CMK (cell line): ENCODE data around the gene ARPIN.
A peak's percentile ranks its signal among the peaks of the same experiment; 100 is the strongest.
"Not testable (repeated sequence)": the region's sequence is repeated elsewhere in the genome, so short reads cannot be mapped to it uniquely, and the experiment has no call there.

Source experiments
- DNase-seq: peaks from one replicate; pipeline ENCODE4 v3.0.0-alpha.2; 2010; ENCODE audit warnings: low read depth

The ARPIN gene

DNA sequence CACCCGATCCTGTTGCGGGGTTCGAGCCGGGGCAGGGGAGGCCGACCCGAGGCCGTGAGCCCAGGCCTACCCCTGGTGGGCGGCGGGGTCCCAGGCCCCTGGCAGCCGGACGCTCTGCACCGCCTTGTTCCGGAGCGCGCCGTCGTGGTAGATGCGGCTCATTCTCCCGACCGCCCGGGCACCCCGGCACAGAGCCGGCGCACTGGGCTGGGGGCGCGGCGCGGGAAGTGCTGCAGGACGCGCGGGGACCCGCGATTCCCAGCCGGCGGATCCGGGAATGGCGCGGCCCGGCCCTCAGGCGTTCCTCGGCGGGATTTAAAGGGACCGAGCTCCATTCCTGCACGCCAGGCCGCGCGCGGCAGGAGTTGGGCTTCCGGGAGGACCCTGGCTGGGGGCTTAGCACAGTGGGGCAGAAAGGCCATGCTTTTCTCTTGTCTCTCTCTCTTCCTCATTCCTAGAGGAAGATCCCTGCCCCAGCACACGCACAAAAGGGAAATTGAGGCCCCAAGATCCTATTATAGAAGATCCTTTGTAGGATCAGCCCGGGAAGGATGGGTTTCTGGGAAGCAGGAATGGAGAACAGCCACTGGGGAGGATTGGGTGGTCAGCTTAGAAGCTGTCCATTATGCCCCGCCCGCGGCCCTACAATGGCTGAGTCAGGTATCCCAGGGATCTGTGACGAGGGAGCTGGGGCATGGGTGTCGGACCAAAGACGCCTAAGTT, at the start of gene ARPIN:
Gene ARPIN (minus strand): TSS at position 279 of the 723 bp plus-strand sequence. CDS start 117 bp downstream, at position 162.
- no peak for DNase-seq

DNA sequence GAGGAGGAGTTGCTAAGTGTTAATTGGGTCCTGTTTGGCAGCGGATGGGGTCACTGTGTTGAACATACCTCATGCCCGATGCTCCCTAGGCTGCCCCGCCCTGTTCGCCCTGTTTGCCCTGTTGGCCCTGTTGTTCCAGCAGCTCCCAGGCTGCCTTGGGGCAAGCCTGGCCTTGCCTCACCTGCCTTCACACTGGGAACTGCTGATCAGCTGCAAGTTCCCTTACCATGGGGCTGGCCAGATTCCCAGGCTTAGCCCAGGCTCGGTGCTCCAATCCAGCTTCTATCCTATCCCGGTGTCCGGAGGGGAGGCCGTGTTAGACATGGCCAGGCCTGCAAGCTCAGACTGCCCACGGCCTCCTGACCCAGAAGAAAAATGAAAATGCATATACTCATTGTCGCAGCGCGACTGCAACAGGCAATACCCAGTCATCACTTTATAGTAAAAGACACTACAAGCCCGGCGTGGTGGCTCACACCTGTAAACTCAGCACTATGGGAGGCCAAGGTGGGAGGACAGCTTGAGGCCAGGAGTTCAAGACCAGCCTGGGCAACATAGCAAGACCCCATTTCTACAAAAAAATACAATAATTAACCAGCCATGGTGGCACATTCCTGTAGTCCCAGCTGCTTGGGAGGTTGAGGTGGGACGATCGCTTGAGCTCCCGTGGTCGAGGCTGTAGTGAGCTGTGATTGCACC, 45.5 kb upstream of the ARPIN start:
- DNase-seq = no peak

DNA sequence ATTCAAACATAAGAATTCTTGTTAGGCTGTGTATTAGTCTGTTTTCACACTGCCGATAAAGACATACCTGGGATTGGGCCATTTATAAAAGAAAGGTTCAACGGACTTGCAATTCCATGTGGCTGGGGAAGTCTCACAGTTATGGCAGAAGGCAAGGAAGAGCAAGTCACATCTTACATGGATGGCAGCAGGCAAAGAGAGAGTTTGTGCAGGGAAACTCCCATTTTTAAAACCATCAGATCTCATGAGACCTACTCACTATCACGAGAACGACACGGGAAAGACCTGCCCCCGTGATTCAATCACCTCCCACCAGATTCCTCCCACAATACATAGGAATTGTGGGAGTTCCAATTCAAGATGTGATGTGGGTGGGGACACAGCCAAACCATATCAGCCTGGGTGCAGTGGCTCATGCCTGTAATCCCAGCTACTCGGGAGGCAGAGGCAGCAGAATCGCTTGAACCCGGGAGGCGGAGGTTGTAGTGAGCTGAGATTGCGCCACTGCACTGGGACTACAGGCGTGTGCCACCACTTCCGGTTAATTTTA, 42.8 kb upstream of the ARPIN start:
- DNase-seq = not testable (repeated sequence)

DNA sequence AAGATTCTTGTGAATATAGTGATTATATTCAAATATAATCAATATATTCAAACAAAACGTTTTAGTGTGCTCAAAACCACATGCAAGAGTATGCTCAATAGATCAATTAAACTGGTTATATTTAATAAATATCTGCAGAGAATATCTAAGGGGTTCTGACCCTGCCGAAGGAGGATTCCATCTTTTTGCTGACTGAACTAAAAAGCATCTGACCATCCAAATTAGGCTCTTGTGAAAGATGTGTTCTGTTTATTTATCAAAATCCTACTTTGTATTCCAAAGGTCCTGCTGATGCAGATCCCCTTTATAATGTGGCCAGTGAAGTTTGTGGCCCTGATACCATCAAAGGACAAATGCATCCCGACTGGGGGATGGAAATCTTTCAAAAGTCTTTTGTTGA, 41.8 kb upstream of the ARPIN start:
- no peak for DNase-seq

DNA sequence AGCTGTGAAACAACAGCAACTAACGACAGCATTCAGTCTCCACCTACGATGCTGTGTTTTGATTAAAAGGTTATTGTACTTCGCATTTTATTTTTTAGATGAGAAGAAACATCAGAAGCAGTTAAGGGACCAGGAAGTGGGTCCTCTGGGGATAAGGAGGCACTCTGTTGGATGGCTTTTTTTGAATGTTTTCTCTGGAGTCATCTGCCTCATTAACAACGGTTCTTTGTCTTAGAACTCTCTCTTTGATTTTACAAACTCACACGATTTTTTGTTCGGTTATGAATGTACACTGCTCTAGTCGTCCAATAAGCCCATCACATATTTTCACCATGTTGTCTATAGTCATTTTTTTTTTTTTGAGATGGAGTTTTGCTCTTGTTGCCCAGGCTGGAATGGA, 36.0 kb upstream of the ARPIN start:
- no peak for DNase-seq

DNA sequence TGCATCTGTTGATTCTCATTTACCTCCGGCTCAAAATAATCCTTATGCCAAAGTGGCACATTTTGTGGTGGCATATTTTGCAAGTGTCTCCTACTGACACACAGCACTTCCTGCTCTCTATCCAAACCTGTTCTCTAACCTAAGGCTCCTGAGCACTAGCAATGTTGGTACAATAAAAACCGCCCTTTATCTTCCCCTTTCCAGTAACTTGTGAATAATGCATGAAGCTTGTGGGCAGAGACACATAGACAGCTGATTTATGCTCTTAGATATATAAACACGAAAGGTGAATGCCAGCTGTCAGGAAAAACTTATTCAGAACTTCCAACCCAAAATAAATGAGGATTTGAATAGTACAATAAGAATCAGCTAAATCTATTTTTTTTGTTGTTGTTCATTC, 34.6 kb upstream of the ARPIN start:
- no peak for DNase-seq

DNA sequence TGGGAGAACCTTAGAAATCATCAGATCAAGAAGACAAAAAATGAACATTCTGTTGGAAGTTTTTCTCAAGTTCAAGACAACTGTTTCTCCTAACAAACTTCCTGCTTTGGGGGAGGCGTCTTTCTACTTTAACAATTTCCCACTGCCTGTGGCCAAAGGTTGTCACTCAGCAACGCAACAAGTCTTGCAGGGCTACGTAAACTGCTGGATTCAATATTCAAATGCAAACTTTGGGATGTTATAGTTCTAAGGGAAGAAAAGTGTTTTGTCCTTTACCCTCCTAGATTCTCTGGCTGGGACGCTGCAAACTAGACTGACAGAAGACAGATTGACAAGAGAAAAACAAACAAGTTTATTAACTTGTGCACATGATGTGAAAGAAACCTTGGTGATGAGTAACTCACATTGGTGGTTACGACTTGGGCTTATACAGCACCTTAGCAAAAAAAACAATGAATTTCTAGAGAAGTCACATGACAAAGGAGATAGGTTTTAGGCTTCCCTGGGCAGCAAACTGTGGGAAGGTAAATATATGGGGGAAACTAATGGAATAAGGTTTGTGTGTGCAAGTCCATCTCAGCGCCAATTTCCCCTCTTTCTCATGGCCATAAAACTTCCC, 34.0 kb upstream of the ARPIN start:
- DNase-seq = no peak

DNA sequence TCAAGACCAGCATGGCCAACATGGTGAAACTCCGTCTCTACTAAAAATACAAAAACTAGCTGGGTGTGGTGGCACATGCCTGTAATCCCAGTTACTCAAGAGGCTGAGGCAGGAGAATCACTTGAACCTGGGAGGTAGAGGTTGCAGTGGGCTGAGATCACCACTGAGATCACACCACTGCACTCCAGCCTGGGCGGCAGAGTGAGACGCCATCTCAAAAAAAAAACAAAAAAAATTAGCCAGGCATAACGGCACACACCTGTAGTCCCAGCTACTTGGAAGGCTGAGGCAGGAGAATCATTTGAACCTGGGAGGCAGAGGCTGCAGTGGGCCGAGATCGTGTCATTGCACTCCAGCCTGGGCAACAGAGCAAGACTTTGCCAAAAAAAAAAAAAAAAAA, 31.0 kb upstream of the ARPIN start:
- not testable (repeated sequence) for DNase-seq

DNA sequence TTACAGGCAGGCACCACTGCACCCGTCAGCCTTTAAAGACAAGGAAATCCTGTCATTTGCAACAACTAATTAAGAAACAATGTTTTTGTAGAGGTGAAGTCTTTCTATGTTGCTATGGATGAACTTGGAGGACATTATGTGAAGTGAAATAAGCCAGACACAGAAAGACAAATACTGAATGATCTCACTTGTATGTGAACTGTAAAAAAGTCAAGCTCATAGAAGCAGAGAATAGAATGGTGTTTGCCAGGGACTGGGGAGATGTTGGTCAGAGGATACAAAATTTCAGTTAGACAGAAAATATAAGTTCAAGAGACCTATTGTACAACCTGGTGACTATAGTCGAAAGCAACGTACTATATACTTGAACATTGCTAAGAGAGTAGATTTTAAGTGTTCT, 27.2 kb upstream of the ARPIN start:
- DNase-seq = no peak

DNA sequence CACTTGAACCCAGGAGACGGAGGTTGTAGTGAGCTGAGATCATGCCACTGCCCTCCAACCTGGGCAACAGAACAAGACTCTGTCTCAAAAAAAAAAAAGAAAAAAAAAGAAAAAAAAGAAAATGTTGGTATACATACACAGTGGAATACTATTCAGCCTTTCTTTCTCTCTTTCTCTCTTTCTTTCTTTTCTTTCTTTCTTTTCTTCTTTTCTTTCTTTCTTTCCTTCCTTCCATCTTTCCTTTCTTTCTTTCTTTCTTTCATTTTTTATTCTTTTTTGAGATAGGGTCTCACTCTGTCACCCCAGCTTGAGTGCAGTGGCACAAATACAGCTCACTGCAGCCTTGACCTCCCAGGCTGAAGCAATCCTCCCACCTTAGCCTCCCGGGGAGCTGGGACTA, 26.6 kb upstream of the ARPIN start:
- DNase-seq = not testable (repeated sequence)

DNA sequence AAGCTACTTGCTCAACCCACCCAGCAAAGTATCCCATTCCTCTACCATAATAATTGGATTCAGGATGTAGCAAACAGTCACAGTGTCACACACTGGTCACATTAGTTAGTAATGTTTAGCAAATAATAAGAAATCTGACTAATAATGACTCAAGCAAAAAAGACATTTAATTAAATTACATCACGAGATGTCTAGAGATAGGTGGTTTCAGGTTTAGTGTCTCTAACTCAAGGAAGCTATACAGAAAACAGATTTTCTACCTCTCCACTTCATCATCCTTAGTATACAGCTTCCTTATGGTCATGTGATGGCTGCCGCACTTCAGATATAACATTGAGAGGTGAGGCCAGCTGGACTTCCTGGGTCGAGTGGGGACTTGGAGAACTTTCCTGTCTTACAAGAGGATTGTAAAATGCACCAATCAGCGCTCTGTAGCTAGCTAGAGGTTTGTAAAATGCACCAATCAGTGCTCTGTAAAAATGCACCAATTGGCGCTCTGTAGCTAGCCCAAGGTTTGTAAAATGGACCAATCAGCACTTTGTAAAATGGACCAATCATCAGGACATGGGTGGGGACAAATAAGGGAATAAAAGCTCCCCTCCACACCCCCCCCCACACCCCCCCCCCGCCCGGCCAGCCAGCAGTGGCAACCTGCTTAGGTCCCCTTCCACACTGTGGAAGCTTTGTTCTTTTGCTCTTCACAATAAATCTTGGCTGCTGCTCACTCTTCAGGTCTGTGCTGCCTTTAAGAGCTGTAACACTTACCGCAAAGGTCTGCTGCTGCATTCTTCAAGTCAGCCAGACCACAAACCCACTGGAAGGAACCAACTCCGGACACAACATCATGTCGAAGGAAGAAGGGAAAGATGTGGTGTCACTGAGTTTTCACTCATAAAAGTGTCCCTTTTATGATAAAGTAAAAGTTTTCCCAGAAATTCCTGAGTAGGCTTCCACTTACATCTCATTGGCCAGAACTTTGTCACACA, 24.9 kb upstream of the ARPIN start:
- DNase-seq = no peak

DNA sequence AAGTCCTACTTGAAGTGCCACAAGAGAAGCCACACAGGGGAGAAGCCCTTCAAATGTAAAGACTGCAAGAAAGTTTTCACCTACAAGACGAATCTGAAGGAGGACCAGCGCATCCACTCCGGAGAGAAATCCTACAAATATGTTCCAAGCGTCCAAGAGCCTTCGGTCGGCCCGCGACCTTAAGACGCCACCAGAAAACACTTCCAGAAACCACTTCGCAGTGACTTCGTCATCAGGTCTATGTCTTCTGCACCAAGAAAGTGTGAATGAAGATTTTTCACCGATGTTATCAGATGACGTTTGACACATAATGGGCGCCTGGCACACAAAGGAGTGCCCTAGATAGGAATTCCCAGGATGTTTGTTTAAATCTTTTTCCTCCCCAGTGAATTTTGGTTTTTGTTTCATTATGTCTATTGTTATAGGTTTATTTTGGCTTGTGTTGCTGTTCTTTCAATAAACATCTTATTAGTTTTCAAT, 24.1 kb upstream of the ARPIN start:
- DNase-seq = no peak

DNA sequence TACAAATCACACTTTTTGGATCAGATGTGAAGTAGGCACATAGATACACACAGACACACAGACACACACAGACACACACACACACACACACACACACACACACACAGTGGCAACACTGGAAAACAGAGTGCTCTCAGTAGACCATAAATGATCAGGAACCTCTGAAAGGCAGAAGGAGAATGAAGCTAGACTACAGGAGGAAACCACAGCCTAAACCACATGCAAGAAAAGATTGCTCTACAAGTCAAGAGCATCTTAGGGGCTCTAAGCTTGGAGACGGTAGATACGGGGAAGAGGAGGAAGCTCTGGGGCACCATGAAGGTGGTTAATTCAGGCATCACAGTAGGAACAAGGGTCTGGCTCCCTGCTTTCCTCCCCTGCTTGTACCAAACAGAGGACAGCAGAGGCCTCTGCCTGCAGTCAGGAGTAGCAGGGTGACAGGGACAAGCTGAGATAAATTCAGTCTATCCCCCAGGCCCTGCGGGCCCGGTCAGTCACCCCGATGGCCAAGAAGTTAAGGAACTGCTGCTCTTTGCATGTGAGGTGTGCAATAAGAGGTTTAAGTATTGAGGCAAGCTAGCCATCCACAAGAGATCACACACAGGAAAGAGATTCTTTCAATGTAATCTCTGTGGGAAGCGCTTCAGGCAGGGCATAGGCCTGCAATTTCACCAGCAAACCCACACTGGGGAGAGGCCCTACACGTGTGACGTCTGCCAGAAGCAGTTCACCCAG, 23.5 kb upstream of the ARPIN start:
- DNase-seq = peak; percentile 64

DNA sequence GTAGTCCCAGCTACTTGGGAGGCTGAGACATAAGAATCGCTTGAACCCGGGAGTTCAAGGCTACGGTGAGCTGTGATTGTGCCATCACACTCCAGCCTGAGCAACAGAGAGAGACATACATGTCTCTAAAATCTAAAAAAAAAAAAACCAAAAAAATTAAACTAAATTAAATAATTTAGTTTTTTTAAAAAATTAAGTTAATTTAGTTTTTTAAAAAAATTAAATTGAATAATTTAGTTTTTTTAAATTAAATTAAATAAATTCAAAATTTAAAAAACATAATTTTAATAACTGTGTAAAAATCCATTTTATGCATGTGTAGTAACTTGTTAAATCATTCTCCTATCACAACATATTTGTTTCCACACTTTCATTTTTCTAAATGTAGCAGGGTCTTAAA, 20.1 kb upstream of the ARPIN start:
- DNase-seq = no peak

DNA sequence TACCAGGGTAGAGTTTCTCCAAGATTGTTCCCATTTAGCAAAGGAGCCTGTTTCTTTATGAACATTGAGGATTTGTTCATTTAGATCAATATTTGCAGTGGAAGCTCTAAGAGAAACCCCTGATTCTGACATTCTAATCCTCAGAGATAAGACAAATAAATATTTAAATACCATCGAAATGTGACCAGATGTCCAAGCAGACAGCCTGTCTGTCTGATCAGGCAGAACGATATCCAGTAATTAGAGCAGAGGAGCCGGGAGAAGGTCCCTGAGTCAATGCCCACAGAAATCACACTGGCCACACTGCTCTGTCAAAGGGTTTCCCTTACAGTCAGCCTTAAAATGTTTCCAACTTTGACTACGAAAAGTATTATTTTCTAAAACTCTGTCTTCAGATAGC, 15.7 kb upstream of the ARPIN start:
- DNase-seq = no peak

DNA sequence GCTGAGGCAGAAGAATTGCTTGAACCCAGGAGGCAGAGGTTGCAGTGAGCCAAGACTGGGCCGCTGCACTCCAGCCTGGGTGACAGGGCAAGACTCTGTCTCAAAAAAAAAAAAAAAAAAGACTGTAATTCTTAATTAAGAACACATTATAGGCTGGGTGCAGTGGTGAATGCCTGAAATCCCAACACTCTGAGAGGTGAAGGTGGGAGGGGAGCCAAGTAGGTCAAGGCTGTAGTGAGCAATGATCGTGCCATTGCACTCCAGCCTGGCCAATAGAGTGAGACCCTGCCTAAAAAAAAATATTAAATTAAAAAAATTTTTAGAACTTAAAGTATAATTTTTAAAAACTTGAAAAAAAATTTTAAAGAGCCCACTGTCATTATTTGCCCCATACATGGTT, 13.4 kb upstream of the ARPIN start:
- no peak for DNase-seq

DNA sequence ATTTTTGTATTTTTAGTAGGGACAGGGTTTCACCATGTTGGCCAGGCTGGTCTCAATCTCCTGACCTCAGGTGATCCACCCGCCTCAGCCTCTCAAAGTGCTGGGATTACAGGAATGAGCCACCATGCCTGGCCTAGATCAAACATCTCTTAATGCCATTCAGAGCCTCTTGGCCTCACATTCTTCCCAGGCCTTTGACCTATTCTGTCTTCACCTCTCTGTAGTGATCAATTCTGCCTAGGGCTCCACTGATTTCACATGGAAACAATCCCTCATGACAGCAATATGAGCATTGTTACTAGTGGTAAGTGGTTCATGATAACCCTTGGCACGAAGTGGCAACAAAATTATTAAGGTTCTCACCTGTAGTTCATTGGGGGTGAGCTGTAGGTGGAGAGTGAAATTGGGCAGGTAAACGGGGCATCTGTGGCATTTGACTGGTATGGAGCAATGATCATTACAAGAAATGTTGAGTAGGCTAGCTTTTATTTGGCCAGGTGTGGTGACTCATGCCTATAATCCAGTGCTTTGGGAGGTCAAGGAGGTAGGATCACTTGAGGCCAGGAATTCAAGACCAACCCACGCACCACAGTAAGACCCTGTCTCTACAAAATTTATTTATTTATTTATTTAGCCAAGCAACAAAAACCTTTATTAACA, 4.8 kb upstream of the ARPIN start:
- no peak for DNase-seq

DNA sequence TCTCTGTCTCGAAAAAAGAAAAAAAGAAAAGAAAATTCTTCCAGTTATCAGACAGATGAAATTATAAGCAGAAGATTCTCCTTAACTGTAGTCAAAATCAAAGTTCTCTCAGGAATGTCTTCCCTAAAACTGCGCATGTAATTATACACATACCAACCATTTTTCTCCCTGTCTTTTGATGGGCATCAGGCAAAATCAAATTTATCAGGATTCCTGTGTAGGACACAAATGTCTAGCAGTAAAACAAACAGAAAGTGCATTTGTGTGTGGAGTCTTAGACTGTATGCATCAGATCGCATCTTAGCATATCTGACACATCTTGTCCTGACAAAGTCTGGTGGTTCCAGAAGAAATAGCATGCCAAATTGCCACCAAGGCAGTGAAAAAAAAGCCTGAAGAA, 3.9 kb upstream of the ARPIN start:
- DNase-seq = no peak

DNA sequence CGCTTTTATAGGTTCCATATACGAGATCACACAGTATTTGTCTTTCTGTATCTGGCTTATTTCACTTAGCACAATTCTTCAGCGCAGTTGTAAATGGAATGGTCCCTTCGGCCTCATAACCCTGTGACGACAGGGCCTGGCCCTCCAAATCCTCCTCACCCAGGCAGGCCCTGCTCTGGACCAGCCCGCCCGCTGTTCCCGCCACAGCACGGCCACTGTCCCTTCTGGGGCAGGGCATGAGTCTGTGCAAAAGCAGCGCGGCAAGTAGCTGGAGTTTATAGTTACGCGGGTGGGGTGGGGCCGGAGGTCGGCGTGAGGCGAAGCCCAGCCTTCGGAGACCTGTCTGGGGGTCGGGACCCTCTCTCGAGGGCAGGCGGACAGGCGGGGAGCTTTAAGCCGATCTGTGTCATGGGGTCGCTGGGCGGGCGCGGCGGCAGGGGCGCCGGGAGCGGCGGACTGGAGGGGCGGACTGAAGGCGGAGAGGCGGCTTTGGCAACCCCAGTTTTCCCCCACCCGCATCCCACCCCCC, 543 bp downstream of the ARPIN start:
- no peak for DNase-seq
